VCaP (cell line): ENCODE measurements around the gene SPTBN4.

Experiments used
- H3K27ac ChIP-seq: fragments of 450-650 bp; 2 replicates; pipeline ENCODE4 v1.5.1; 2017
- CTCF ChIP-seq: fragments of 450-650 bp; conservative IDR thresholded peaks from 2 replicates; pipeline ENCODE4 v1.5.1; 2017; ENCODE audit warnings: mild to moderate bottlenecking, moderate library complexity

Gene SPTBN4

GRCh38 chr19:40625406-40626120 lies 158.8 kb downstream of the SPTBN4 start:
- H3K27ac ChIP-seq, result no peak overlapping the region
- no peak for TF ChIP-seq CTCF
